Thyroid gland (tissue), 4 donors: ENCODE results near the gene SPINDOC.

ENCODE experiments used
- CTCF ChIP-seq, 6 experiments: fragments of 200-600 bp in 3 of 6; fragments of 450-650 bp in 3 of 6; sonication (generic) in 3 of 6; IDR thresholded peaks; one replicate each; pipeline ENCODE4 v1.5.1; 2016 to 2019; ENCODE audit warnings: antibody characterized with exemption in 6 of 6, mild to moderate bottlenecking in 2 of 6, inconsistent platforms in 1 of 6, moderate library complexity in 1 of 6
- POLR2A ChIP-seq, 2 donors: fragments of 450-650 bp; IDR thresholded peaks; one replicate each; pipeline ENCODE4 v1.6.1; 2017; ENCODE audit warnings: antibody characterized with exemption in 2 of 2, mild to moderate bottlenecking in 2 of 2, moderate library complexity in 1 of 2

GRCh38 chr11:63770763-63771162, 42.5 kb upstream of the SPINDOC start:
- no peak for TF ChIP-seq CTCF (IDR thresholded peaks at IDR 0.05)
- TF ChIP-seq POLR2A (IDR thresholded peaks at IDR 0.05) = no peak
